Measurements from ENCODE around the gene FNDC10.
A peak's percentile ranks its signal among the peaks of the same experiment; 100 is the strongest.

- TF ChIP-seq CTCF (IDR thresholded peaks at IDR 0.05) (peak in 2 of 7 experiments; percentile 14 to 17), POLR2A (IDR thresholded peaks at IDR 0.05) (no peak)
Measured at GRCh38 chr1:1573843-1574720, 25.9 kb downstream of the FNDC10 start.
